ENCODE data around the gene HBM. TPM values are rescaled to one million over a fixed set of nuclear protein-coding genes. Genes with fewer than 3 reads are reported as not detected.

The HBM gene
- total RNA-seq, 2 donors from 2014 or later, result not detected

GRCh38 chr16:185213-185612 lies 19.4 kb downstream of the HBM start:
- Histone ChIP-seq H3K4me1 (peaks cover 16% of the 10 kb centered on the region), H3K36me3 (replicated peaks in 1 of 2; ENCODE audit: insufficient read depth in 1 of 2, low read depth in 2 of 2) (peaks cover 0 to 19% of the 10 kb centered on the region in 2 donors), H3K9me3 (no peaks in the 10 kb centered on the region), H3K27ac (no peak overlapping the region), H3K4me3 (no peak overlapping the region), H3K27me3 (peaks cover 0 to 1% of the 10 kb centered on the region in 2 donors)
- TF ChIP-seq CTCF (IDR thresholded peaks at IDR 0.05), result no peak
- TF ChIP-seq POLR2A (IDR thresholded peaks at IDR 0.05), result no peak
- DNase-seq (no peak), ATAC-seq (no peak)
- intact Hi-C loops (cut with DNase I), result no loop called here
- 87 to 88% methylated on average over 10 to 13 of the region's 13 CpGs for WGBS, 2 donors

GRCh38 chr16:185691-186090 lies 19.9 kb downstream of the HBM start:
- peaks cover 11% of the 10 kb centered on the region for H3K4me1 ChIP-seq
- intact Hi-C loops (cut with DNase I), result no loop called here
- H3K27ac ChIP-seq, result no peak overlapping the region
- DNase-seq (no peak), ATAC-seq (no peak)
- no peaks in the 10 kb centered on the region for H3K9me3 ChIP-seq
- TF ChIP-seq POLR2A (IDR thresholded peaks at IDR 0.05), result no peak
- TF ChIP-seq CTCF (IDR thresholded peaks at IDR 0.05), result no peak
- 79 to 84% methylated on average over 8 of the region's 11 CpGs for WGBS, 2 donors
- H3K4me3 ChIP-seq, result no peak overlapping the region
- H3K36me3 ChIP-seq (replicated peaks in 1 of 2; ENCODE audit: insufficient read depth in 1 of 2, low read depth in 2 of 2), result peaks cover 0 to 22% of the 10 kb centered on the region in 2 donors
- H3K27me3 ChIP-seq, result no peaks in the 10 kb centered on the region

- no peaks in the 10 kb centered on the region for H3K27me3 ChIP-seq
- no peaks in the 10 kb centered on the region for H3K9me3 ChIP-seq
- DNase-seq, result no peak
- no peaks in the 10 kb centered on the region for H3K4me1 ChIP-seq
- no peak overlapping the region for H3K27ac ChIP-seq
- peaks cover 0 to 31% of the 10 kb centered on the region in 2 donors for H3K36me3 ChIP-seq (replicated peaks in 1 of 2; ENCODE audit: insufficient read depth in 1 of 2, low read depth in 2 of 2)
- ATAC-seq, result no peak
- intact Hi-C loops (cut with DNase I), result no loop called here
- WGBS, 2 donors, result 93 to 96% methylated on average over 4 to 8 of the region's 8 CpGs
- H3K4me3 ChIP-seq, result no peak overlapping the region
- no peak for TF ChIP-seq POLR2A (IDR thresholded peaks at IDR 0.05)
- no peak for TF ChIP-seq CTCF (IDR thresholded peaks at IDR 0.05)
Measured at GRCh38 chr16:187330-187729, 21.6 kb downstream of the HBM start.

- Histone ChIP-seq H3K36me3 (replicated peaks in 1 of 2; ENCODE audit: insufficient read depth in 1 of 2, low read depth in 2 of 2) (peaks cover 0 to 41% of the 10 kb centered on the region in 2 donors), H3K9me3 (no peaks in the 10 kb centered on the region), H3K27ac (no peak overlapping the region), H3K27me3 (no peaks in the 10 kb centered on the region), H3K4me1 (no peaks in the 10 kb centered on the region), H3K4me3 (no peak overlapping the region)
- intact Hi-C loops (cut with DNase I), result no loop called here
- 71 to 82% methylated on average over 3 to 8 of the region's 8 CpGs for WGBS, 2 donors
- TF ChIP-seq CTCF (IDR thresholded peaks at IDR 0.05) (no peak), POLR2A (IDR thresholded peaks at IDR 0.05) (no peak)
- ATAC-seq (no peak), DNase-seq (no peak)
Measured at GRCh38 chr16:188674-189073, 22.9 kb downstream of the HBM start.

- no peak for TF ChIP-seq CTCF (IDR thresholded peaks at IDR 0.05)
- TF ChIP-seq POLR2A (IDR thresholded peaks at IDR 0.05), result no peak
- WGBS, 2 donors, result 89 to 91% methylated on average over 23 to 34 of the region's 34 CpGs
- Histone ChIP-seq H3K36me3 (replicated peaks in 1 of 2; ENCODE audit: insufficient read depth in 1 of 2, low read depth in 2 of 2) (peaks cover 0 to 41% of the 10 kb centered on the region in 2 donors), H3K9me3 (no peaks in the 10 kb centered on the region), H3K27me3 (no peaks in the 10 kb centered on the region), H3K4me1 (no peaks in the 10 kb centered on the region), H3K27ac (no peak overlapping the region), H3K4me3 (no peak overlapping the region)
- ATAC-seq (no peak), DNase-seq (no peak)
- intact Hi-C loops (cut with DNase I), result no loop called here
Measured at GRCh38 chr16:189604-190186, 23.9 kb downstream of the HBM start.

Measured in body of pancreas (tissue), 4 donors.